Hepatocyte (in vitro differentiated cells): Measurements from ENCODE around the gene L1TD1.

Experiments
- EZH2 ChIP-seq: fragments of 200-600 bp; sonication (generic); IDR thresholded peaks from 2 replicates; pipeline ENCODE4 v1.6.1; 2016; ENCODE audit warnings: antibody characterized with exemption, mild to moderate bottlenecking, borderline replicate concordance
- TF ChIP-seq, protein P1 (sequence below): fragments of 200-600 bp; sonication (generic); IDR thresholded peaks from 2 replicates; pipeline ENCODE4 v1.5.1; 2016; ENCODE audit warnings: antibody characterized with exemption, mild to moderate bottlenecking; ENCODE audit not compliant: poor library complexity

DNA sequence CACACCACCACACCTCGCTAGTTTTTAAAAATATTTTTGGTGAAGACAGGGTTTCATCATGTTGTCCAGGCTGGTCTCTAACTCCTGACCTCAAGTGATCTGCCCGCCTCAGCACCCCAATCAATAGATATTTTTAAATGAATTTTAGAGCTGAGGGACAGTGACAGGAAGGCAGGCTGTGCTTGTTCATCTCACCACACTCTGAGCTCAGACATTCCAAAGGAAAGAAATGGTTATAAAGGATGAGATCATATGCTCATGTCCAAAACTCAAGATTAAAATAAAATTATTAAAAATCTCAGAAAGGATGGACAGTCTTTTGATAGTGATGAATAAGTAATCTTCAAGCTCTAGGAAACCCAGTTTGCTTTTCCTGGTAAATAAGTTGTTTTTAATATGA is 40.9 kb downstream of the L1TD1 start:
- no peak for TF ChIP-seq EZH2
- TF ChIP-seq, protein P1, sequence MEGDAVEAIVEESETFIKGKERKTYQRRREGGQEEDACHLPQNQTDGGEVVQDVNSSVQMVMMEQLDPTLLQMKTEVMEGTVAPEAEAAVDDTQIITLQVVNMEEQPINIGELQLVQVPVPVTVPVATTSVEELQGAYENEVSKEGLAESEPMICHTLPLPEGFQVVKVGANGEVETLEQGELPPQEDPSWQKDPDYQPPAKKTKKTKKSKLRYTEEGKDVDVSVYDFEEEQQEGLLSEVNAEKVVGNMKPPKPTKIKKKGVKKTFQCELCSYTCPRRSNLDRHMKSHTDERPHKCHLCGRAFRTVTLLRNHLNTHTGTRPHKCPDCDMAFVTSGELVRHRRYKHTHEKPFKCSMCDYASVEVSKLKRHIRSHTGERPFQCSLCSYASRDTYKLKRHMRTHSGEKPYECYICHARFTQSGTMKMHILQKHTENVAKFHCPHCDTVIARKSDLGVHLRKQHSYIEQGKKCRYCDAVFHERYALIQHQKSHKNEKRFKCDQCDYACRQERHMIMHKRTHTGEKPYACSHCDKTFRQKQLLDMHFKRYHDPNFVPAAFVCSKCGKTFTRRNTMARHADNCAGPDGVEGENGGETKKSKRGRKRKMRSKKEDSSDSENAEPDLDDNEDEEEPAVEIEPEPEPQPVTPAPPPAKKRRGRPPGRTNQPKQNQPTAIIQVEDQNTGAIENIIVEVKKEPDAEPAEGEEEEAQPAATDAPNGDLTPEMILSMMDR, result no peak
